Right lobe of liver (tissue), 6 donors: ENCODE measurements around the gene RAP1GAP. TPM values are rescaled to one million over a fixed set of nuclear protein-coding genes. Genes with fewer than 3 reads are reported as not detected.
A peak's percentile ranks its signal among the peaks of the same experiment; 100 is the strongest.

Experiments used
- ATAC-seq, 4 donors: fragments of 200-7000 bp; cut with Tn5 transposase; one replicate each; pipeline ENCODE4 v1.9.1; 2020; ENCODE audit warnings: mild to moderate bottlenecking in 4 of 4, moderate library complexity in 4 of 4
- DNase-seq, 3 donors: peaks; one replicate each; pipeline ENCODE4 v3.0.0-alpha.2; 2020
- H3K27ac ChIP-seq, 3 donors: fragments of 200-600 bp; one replicate each; pipeline ENCODE4 v1.8.0; 2022
- H3K27me3 ChIP-seq, 2 donors: fragments of 200-600 bp; one replicate each; pipeline ENCODE4 v1.8.0; 2022
- H3K36me3 ChIP-seq, 4 donors: fragments of 200-600 bp; sonication (generic) in 1 of 4; one replicate each; pipeline versions ENCODE4 v1.5.1 to v1.8.0; 2017 to 2022; ENCODE audit warnings: control low read depth in 1 of 4
- H3K4me1 ChIP-seq, 4 donors: fragments of 200-600 bp; sonication (generic) in 1 of 4; one replicate each; pipeline versions ENCODE4 v1.5.1 to v1.8.0; 2017 to 2022; ENCODE audit warnings: control low read depth in 1 of 4
- H3K4me3 ChIP-seq, 3 donors: fragments of 200-600 bp; one replicate each; pipeline ENCODE4 v1.8.0; 2022
- H3K9me3 ChIP-seq, 4 donors: fragments of 200-600 bp; sonication (generic) in 1 of 4; one replicate each; pipeline versions ENCODE4 v1.5.1 to v1.8.0; 2017 to 2022; ENCODE audit warnings: control low read depth in 1 of 4
- POLR2A ChIP-seq: fragments of 450-650 bp; IDR thresholded peaks from one replicate; pipeline ENCODE4 v1.6.1; 2017; ENCODE audit warnings: antibody characterized with exemption, mild to moderate bottlenecking
- WGBS: methylation state at CpG from one replicate; pipeline ENCODE4 v1.1.6; 2018; ENCODE audit warnings: low coverage, low lambda C conversion rate; ENCODE audit not compliant: insufficient coverage; ENCODE audit errors: missing lambda C conversion rate; 5-methylcytosine and 5-hydroxymethylcytosine counted together
- intact Hi-C, 2 donors: fragments of 100-400 bp; cut with DNase I; formaldehyde crosslinking; loops; one replicate each; pipeline versions ENCODE4 v1.11.2 to v1.14.1; 2022
- total RNA-seq, 6 experiments: library from RNA; depleted of rRNA in 2 of 6; stranded (reverse); fragments of >200 nt in 2 of 6; fragmentation: NEBNext Ultra II Directional in 3 of 6; extraction: Animal tissue kit (Norgen Biotek cat#: 25700) in 3 of 6; gene quantifications; one replicate each; pipeline versions ENCODE4 v1.1.0 to v1.2.4, GENCODE V29; 2016 to 2023
- TF ChIP-seq, protein P1 (sequence below), 4 donors: fragments of 200-600 bp in 3 of 4; fragments of 450-650 bp in 1 of 4; IDR thresholded peaks; one replicate each; pipeline versions ENCODE4 v1.5.1 to v1.8.0; 2016 to 2022; ENCODE audit warnings: antibody characterized with exemption in 4 of 4, mild to moderate bottlenecking in 2 of 4
- donor health status: DM: no; HTN: yes; CAD: no.
- donor health status: DM: no; HTN: no; CAD: no.
- donor health status: DM: no; HTN: no; CAD: no.
- donor health status: DM: no; HTN: yes; CAD: no.
- donor health status: DM: no; HTN: yes; CAD: no.

RAP1GAP gene
- total RNA-seq, 6 experiments from 2014 or later, result 8.0 to 38.1 (median 22.2) TPM

DNA sequence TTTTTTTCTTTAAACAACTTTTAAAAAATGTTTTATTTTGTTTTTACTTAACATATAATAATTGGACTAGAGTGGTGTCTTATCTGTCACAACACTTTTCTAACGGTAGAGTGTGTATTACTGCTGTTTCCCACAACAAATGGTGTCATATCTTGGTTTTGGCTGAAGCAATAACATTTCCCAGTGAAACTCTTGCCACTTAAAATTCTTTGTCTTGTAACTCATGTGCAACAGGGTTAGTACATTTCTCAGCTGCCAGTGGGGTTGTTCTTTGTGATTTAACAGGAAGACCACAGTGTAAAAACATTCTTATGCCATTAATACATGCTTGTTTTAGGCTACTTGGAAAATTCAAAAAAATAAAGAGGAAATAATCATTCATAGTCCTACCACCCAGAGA is 116.4 kb downstream of the RAP1GAP start:
- H3K27me3 ChIP-seq, result no peaks in the 10 kb centered on the region
- H3K36me3 ChIP-seq, result peaks cover 0 to 13% (median 6%) of the 10 kb centered on the region in 4 donors
- H3K4me1 ChIP-seq, result peaks cover 0 to 32% (median 6%) of the 10 kb centered on the region in 4 donors
- WGBS, result 0% methylated on average over 1 of the region's 1 CpG
- TF ChIP-seq, protein P1, sequence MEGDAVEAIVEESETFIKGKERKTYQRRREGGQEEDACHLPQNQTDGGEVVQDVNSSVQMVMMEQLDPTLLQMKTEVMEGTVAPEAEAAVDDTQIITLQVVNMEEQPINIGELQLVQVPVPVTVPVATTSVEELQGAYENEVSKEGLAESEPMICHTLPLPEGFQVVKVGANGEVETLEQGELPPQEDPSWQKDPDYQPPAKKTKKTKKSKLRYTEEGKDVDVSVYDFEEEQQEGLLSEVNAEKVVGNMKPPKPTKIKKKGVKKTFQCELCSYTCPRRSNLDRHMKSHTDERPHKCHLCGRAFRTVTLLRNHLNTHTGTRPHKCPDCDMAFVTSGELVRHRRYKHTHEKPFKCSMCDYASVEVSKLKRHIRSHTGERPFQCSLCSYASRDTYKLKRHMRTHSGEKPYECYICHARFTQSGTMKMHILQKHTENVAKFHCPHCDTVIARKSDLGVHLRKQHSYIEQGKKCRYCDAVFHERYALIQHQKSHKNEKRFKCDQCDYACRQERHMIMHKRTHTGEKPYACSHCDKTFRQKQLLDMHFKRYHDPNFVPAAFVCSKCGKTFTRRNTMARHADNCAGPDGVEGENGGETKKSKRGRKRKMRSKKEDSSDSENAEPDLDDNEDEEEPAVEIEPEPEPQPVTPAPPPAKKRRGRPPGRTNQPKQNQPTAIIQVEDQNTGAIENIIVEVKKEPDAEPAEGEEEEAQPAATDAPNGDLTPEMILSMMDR (IDR thresholded peaks at IDR 0.05), result no peak
- TF ChIP-seq POLR2A, result no peak
- peak overlapping the region in 2 of 3 donors; percentile 42 to 43 for H3K27ac ChIP-seq
- intact Hi-C loops, result no loop called here
- no peak for DNase-seq
- no peaks in the 10 kb centered on the region for H3K9me3 ChIP-seq
- H3K4me3 ChIP-seq, result peak overlapping the region in 2 of 3 donors; percentile 4 to 69
- ATAC-seq, result no peak

DNA sequence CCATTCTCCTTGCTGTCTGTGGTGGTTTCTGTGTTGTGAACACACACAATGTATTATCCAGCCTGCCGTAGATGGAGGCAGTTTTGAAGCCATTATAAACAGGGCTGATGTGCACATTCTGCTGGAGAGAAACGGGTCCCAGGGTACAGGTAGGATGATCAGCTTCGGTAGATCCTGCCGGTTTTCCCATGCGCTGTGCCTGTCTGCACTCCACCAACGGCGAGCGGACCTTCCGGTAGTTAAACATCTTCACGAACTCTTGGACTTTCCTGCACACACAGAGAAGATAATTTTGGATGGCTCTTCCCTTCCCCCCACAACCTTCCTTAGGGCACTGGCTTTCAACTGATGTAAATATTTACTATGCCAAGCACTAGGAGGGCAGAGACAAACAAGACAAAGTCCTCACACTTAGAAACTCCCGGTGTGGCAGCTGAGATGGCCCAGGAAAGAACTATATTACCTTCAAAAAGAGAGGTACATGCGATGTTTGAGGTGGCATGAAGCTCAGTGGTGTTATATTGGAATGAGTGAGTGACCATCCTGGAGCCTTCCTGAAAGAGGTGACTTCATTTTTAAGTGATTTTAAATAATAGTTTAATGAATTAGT is 118.2 kb downstream of the RAP1GAP start:
- DNase-seq (no peak), ATAC-seq (peak; percentile 67 to 79 (median 72))
- peaks cover 0 to 1% (median 0%) of the 10 kb centered on the region in 4 donors for H3K36me3 ChIP-seq
- no peaks in the 10 kb centered on the region for H3K9me3 ChIP-seq
- WGBS, result 28% methylated on average over 12 of the region's 12 CpGs
- peak overlapping the region; percentile 33 to 75 (median 69) for H3K4me3 ChIP-seq
- intact Hi-C loops, result no loop called here
- H3K4me1 ChIP-seq, result peaks cover 0 to 48% (median 14%) of the 10 kb centered on the region in 4 donors
- peak; percentile 60 for TF ChIP-seq POLR2A
- TF ChIP-seq, protein P1 (IDR thresholded peaks at IDR 0.05), result no peak
- no peaks in the 10 kb centered on the region for H3K27me3 ChIP-seq
- H3K27ac ChIP-seq, result peak overlapping the region; percentile 59 to 97 (median 95)

DNA sequence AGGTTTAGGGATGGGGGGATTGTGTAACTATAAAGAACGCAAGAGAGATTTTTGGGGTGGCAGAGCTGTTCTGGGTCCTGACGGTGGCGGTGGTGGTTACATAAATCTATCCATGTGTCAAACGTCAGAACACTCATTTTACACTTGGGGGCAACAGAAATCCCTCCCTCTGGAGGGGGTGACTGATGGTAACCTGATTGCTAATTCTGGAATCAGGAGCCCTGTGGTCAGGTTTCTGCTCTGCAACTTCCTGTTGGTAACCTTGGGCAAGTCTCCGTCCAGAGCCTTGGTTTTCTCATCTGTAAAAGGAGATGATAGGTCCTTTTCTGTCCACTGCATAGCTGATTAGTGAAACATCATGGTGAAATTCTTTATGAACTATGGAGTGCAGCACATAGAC is 119.1 kb downstream of the RAP1GAP start:
- H3K27me3 ChIP-seq, result no peaks in the 10 kb centered on the region
- TF ChIP-seq, protein P1 (IDR thresholded peaks at IDR 0.05), result no peak
- peak; percentile 66 for TF ChIP-seq POLR2A
- peaks cover 0 to 57% (median 18%) of the 10 kb centered on the region in 4 donors for H3K4me1 ChIP-seq
- no peaks in the 10 kb centered on the region for H3K36me3 ChIP-seq
- H3K27ac ChIP-seq, result peak overlapping the region; percentile 59 to 97 (median 95)
- intact Hi-C loops, result no loop called here
- WGBS, result 12% methylated on average over 5 of the region's 5 CpGs
- H3K9me3 ChIP-seq, result no peaks in the 10 kb centered on the region
- peak overlapping the region; percentile 33 to 75 (median 69) for H3K4me3 ChIP-seq
- no peak for DNase-seq
- peak; percentile 3 to 24 (median 9) for ATAC-seq

DNA sequence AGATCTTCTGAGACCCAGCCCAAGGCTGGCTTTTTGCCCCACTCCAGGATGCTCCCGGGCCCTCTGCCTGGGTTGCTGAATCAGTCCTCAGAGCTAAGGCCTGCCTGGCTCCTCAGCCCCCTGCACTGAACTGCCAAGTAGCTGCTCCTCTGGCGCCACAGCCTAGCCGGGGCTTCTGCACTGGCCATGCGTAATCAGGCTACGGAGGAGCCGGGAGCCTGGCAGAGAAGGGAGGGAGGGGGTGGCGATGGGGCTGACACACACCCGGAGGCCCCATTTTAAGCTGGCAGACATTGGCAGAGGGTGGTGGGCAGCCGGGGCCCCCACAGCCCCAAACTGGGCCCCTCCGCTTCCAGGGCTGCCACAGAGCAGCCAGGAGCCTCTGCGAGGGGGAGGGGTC is 121.3 kb downstream of the RAP1GAP start:
- no peaks in the 10 kb centered on the region for H3K36me3 ChIP-seq
- intact Hi-C loops, result no loop called here
- H3K4me1 ChIP-seq, result peaks cover 0 to 67% (median 25%) of the 10 kb centered on the region in 4 donors
- no peaks in the 10 kb centered on the region for H3K9me3 ChIP-seq
- DNase-seq (no peak), ATAC-seq (no peak)
- H3K27me3 ChIP-seq, result no peaks in the 10 kb centered on the region
- no CpG with 5 or more reads among the region's 11 CpGs for WGBS
- peak overlapping the region in 1 of 3 donors; percentile 12 for H3K4me3 ChIP-seq
- peak overlapping the region in 2 of 3 donors; percentile 95 to 97 for H3K27ac ChIP-seq
- no peak for TF ChIP-seq POLR2A
- TF ChIP-seq, protein P1 (IDR thresholded peaks at IDR 0.05), result no peak

Other genes starting within 250 kb of the RAP1GAP start
- gene NBPF3, start 229.2 kb downstream of the RAP1GAP start, total RNA-seq, result 1 to 10 TPM; 1.2 to 5.3 (median 2.3) TPM
- gene ALPL, start 159.9 kb downstream of the RAP1GAP start, total RNA-seq, result 10 to 100 TPM; 23.2 to 81.5 (median 48.1) TPM
- gene USP48, start 113.8 kb upstream of the RAP1GAP start, total RNA-seq, result 10 to 100 TPM; 21.3 to 24.5 (median 22.8) TPM
- gene LDLRAD2, start 142.9 kb upstream of the RAP1GAP start, total RNA-seq, result not detected